Measurements from ENCODE around the gene ZP3.
A peak's percentile ranks its signal among the peaks of the same experiment; 100 is the strongest.
"Not testable (repeated sequence)": the region's sequence is repeated elsewhere in the genome, so short reads cannot be mapped to it uniquely, and the experiment has no call there.

ZP3 gene

GRCh38 chr7:76424413-76425111, at the start of gene ZP3:
ZP3 (plus strand) TSS chr7:76424950; CDS start chr7:76424965, 15 bp downstream.
- peak; percentile 39 for DNase-seq

- no peak for DNase-seq
Observed at GRCh38 chr7:76375251-76375650, 49.5 kb upstream of the ZP3 start.

- DNase-seq: no peak
Observed at GRCh38 chr7:76377186-76377918, 47.4 kb upstream of the ZP3 start.

GRCh38 chr7:76380623-76380966, 44.2 kb upstream of the ZP3 start:
- no peak for DNase-seq

GRCh38 chr7:76381814-76382213, 42.9 kb upstream of the ZP3 start:
- no peak for DNase-seq

- peak; percentile 33 for DNase-seq
Observed at GRCh38 chr7:76383089-76383944, 41.4 kb upstream of the ZP3 start.

- no peak for DNase-seq
Observed at GRCh38 chr7:76386691-76387260, 38.0 kb upstream of the ZP3 start.

- peak; percentile 55 for DNase-seq
Observed at GRCh38 chr7:76387789-76388188, 37.0 kb upstream of the ZP3 start.

- no peak for DNase-seq
Observed at GRCh38 chr7:76390092-76390491, 34.7 kb upstream of the ZP3 start.

GRCh38 chr7:76392531-76393115, 32.1 kb upstream of the ZP3 start:
- DNase-seq: peak; percentile 56

- DNase-seq: peak; percentile 98
Observed at GRCh38 chr7:76393116-76394031, 31.4 kb upstream of the ZP3 start.

- no peak for DNase-seq
Observed at GRCh38 chr7:76394957-76395356, 29.8 kb upstream of the ZP3 start.

- not testable (repeated sequence) for DNase-seq
Observed at GRCh38 chr7:76395605-76395964, 29.2 kb upstream of the ZP3 start.

- peak; percentile 66 for DNase-seq
Observed at GRCh38 chr7:76395965-76396726, 28.6 kb upstream of the ZP3 start.

GRCh38 chr7:76396864-76397263, 27.9 kb upstream of the ZP3 start:
- DNase-seq: no peak

GRCh38 chr7:76397409-76398183, 27.2 kb upstream of the ZP3 start:
- DNase-seq: peak; percentile 97

- DNase-seq: no peak
Observed at GRCh38 chr7:76400248-76400647, 24.5 kb upstream of the ZP3 start.

GRCh38 chr7:76403097-76403496, 21.7 kb upstream of the ZP3 start:
- DNase-seq: not testable (repeated sequence)

- DNase-seq: peak; percentile 47
Observed at GRCh38 chr7:76403780-76404494, 20.8 kb upstream of the ZP3 start.
